DOHH2 (cell line): ENCODE measurements around the gene UPF1.

Experiments
- H3F3A ChIP-seq: fragments of 200-600 bp; sonication (generic), shearing (Covaris generic); 2 replicates; pipeline ENCODE4 v1.6.0; 2016; ENCODE audit warnings: antibody characterized with exemption, mild to moderate bottlenecking; ENCODE audit not compliant: control insufficient read depth, insufficient read depth
- H3K27ac ChIP-seq: fragments of 200-600 bp; sonication (generic); 2 replicates; pipeline ENCODE4 v1.5.1; 2014; ENCODE audit warnings: low read depth, mild to moderate bottlenecking, low read length, moderate library complexity
- H3K27me3 ChIP-seq: fragments of 200-600 bp; sonication (generic); 2 replicates; pipeline ENCODE4 v1.6.1; 2014; ENCODE audit warnings: mild to moderate bottlenecking, low read length, mixed read lengths; ENCODE audit not compliant: control insufficient read depth
- H3K36me3 ChIP-seq: fragments of 200-600 bp; sonication (generic); 2 replicates; pipeline ENCODE4 v1.6.1; 2014; ENCODE audit warnings: mild to moderate bottlenecking, low read length, moderate library complexity, mixed read lengths; ENCODE audit not compliant: control insufficient read depth
- H3K4me1 ChIP-seq: fragments of 200-600 bp; sonication (generic); 2 replicates; pipeline ENCODE4 v1.6.1; 2014; ENCODE audit warnings: mild to moderate bottlenecking, low read length, mixed read lengths; ENCODE audit not compliant: control insufficient read depth
- H3K4me2 ChIP-seq: fragments of 200-600 bp; sonication (generic); 2 replicates; pipeline ENCODE4 v1.6.0; 2014; ENCODE audit warnings: mild to moderate bottlenecking, low read length, moderate library complexity
- H3K4me3 ChIP-seq: fragments of 200-600 bp; sonication (generic); 2 replicates; pipeline ENCODE4 v1.5.1; 2014; ENCODE audit warnings: mild to moderate bottlenecking, low read length, mixed read lengths
- H3K79me2 ChIP-seq: fragments of 200-600 bp; sonication (generic); 2 replicates; pipeline ENCODE4 v1.6.1; 2014; ENCODE audit warnings: mild to moderate bottlenecking, low read length, mixed read lengths; ENCODE audit not compliant: control insufficient read depth
- H3K9me2 ChIP-seq: fragments of 200-600 bp; sonication (generic); replicated peaks from 2 replicates; pipeline ENCODE4 v1.6.1; 2014; ENCODE audit warnings: mild to moderate bottlenecking, low read length, mixed read lengths; ENCODE audit not compliant: control insufficient read depth
- H3K9me3 ChIP-seq: fragments of 200-600 bp; sonication (generic); 2 replicates; pipeline ENCODE4 v1.6.1; 2014; ENCODE audit warnings: antibody characterized with exemption, low read length, mixed read lengths; ENCODE audit not compliant: control insufficient read depth, insufficient read depth
- H4K20me1 ChIP-seq: fragments of 200-600 bp; sonication (generic); 2 replicates; pipeline ENCODE4 v1.6.0; 2014; ENCODE audit warnings: low read depth, mild to moderate bottlenecking, antibody characterized with exemption, low read length, moderate library complexity; ENCODE audit not compliant: control insufficient read depth, insufficient read depth
- CTCF ChIP-seq: fragments of 200-600 bp; sonication (generic); IDR thresholded peaks from one replicate; pipeline ENCODE4 v1.5.1; 2014; ENCODE audit warnings: antibody characterized with exemption, mild to moderate bottlenecking, low read depth, low read length; ENCODE audit not compliant: poor library complexity, severe bottlenecking
- EZH2phosphoT487 ChIP-seq: fragments of 200-600 bp; sonication (generic); IDR thresholded peaks from 2 replicates; pipeline ENCODE4 v1.6.1; 2017; ENCODE audit warnings: borderline replicate concordance, mild to moderate bottlenecking, antibody characterized with exemption, low read length, moderate library complexity, mixed read lengths

The UPF1 gene

GRCh38 chr19:18828786-18829185 is 3.0 kb upstream of the UPF1 start:
- Histone ChIP-seq H4K20me1 (peaks cover 9% of the 10 kb centered on the region), H3K27me3 (0 out of 2 replicates have a peak, but pooled peaks cover 2% of the 10 kb centered on the region), H3F3A (no peaks in the 10 kb centered on the region), H3K79me2 (peaks cover 24% of the 10 kb centered on the region), H3K4me2 (no peak overlapping the region), H3K27ac (no peak overlapping the region), H3K36me3 (peaks cover 14% of the 10 kb centered on the region), H3K4me3 (no peak overlapping the region), H3K4me1 (peaks cover 7% of the 10 kb centered on the region), H3K9me3 (peaks cover 17% of the 10 kb centered on the region), H3K9me2 (no peaks in the 10 kb centered on the region)
- TF ChIP-seq EZH2phosphoT487 (no peak), CTCF (no peak)

- H3K4me1 ChIP-seq: peaks cover 24% of the 10 kb centered on the region
- no peak for TF ChIP-seq CTCF
- no peak for TF ChIP-seq EZH2phosphoT487
- H3K4me2 ChIP-seq: no peak overlapping the region
- H3K27ac ChIP-seq: no peak overlapping the region
- no peak overlapping the region for H3K4me3 ChIP-seq
- no peaks in the 10 kb centered on the region for H3F3A ChIP-seq
- H4K20me1 ChIP-seq: peaks cover 25% of the 10 kb centered on the region
- peaks cover 31% of the 10 kb centered on the region for H3K36me3 ChIP-seq
- H3K9me2 ChIP-seq: no peaks in the 10 kb centered on the region
- peaks cover 17% of the 10 kb centered on the region for H3K9me3 ChIP-seq
- no peaks in the 10 kb centered on the region for H3K27me3 ChIP-seq
- peaks cover 41% of the 10 kb centered on the region for H3K79me2 ChIP-seq
Observed at GRCh38 chr19:18830488-18830887, 1.3 kb upstream of the UPF1 start.

- H3K4me3 ChIP-seq: peak overlapping the region; percentile 95
- H4K20me1 ChIP-seq: peaks cover 42% of the 10 kb centered on the region
- H3K4me1 ChIP-seq: peaks cover 38% of the 10 kb centered on the region
- H3K4me2 ChIP-seq: peak overlapping the region; percentile 92
- no peaks in the 10 kb centered on the region for H3F3A ChIP-seq
- H3K79me2 ChIP-seq: peaks cover 61% of the 10 kb centered on the region
- peaks cover 5% of the 10 kb centered on the region; the same call in 1 of the 2 replicates for H3K9me3 ChIP-seq
- no peaks in the 10 kb centered on the region for H3K27me3 ChIP-seq
- H3K9me2 ChIP-seq: no peaks in the 10 kb centered on the region
- H3K36me3 ChIP-seq: peaks cover 52% of the 10 kb centered on the region
- TF ChIP-seq CTCF (peak; percentile 13), EZH2phosphoT487 (no peak)
- H3K27ac ChIP-seq: peak overlapping the region; percentile 62
Observed at GRCh38 chr19:18832306-18833140, 764 bp downstream of the UPF1 start.
